HEK293 (cell line): ENCODE data around the gene ALMS1.

Source experiments
- ATF2 ChIP-seq: fragments of 450-650 bp; formaldehyde crosslinking; IDR thresholded peaks from 2 replicates; pipeline ENCODE4 v1.5.1; 2016; ENCODE audit warnings: missing biosample characterization, missing genetic modification characterization, low read depth
- GLIS1 ChIP-seq: fragments of 450-650 bp; formaldehyde crosslinking; IDR thresholded peaks from 2 replicates; pipeline ENCODE4 v1.5.1; 2016; ENCODE audit warnings: missing biosample characterization, missing genetic modification characterization
- KLF10 ChIP-seq: fragments of 450-650 bp; IDR thresholded peaks from 2 replicates; pipeline ENCODE4 v1.5.1; 2018; ENCODE audit warnings: missing biosample characterization, mild to moderate bottlenecking, missing genetic modification characterization
- OVOL3 ChIP-seq: fragments of 450-650 bp; formaldehyde crosslinking; IDR thresholded peaks from 2 replicates; pipeline ENCODE4 v1.5.1; 2016; ENCODE audit warnings: missing biosample characterization, missing genetic modification characterization
- PRDM1 ChIP-seq: fragments of 450-650 bp; formaldehyde crosslinking; IDR thresholded peaks from 2 replicates; pipeline ENCODE4; 2016; ENCODE audit warnings: missing biosample characterization, missing genetic modification characterization
- PRDM10 ChIP-seq: fragments of 450-650 bp; formaldehyde crosslinking; IDR thresholded peaks from 2 replicates; pipeline ENCODE4 v1.5.1; 2016; ENCODE audit warnings: missing biosample characterization, missing genetic modification characterization
- SCRT1 ChIP-seq: fragments of 450-650 bp; formaldehyde crosslinking; IDR thresholded peaks from 2 replicates; pipeline ENCODE4 v1.5.1; 2016; ENCODE audit warnings: missing biosample characterization, missing genetic modification characterization, borderline replicate concordance
- ZBTB21 ChIP-seq: fragments of 450-650 bp; formaldehyde crosslinking; IDR thresholded peaks from 2 replicates; pipeline ENCODE4 v1.5.1; 2017; ENCODE audit warnings: missing biosample characterization, missing genetic modification characterization
- ZBTB26 ChIP-seq: fragments of 450-650 bp; formaldehyde crosslinking; optimal IDR thresholded peaks from 2 replicates; pipeline ENCODE3; 2016; ENCODE audit warnings: missing biosample characterization, mild to moderate bottlenecking, missing genetic modification characterization
- ZBTB6 ChIP-seq: fragments of 450-650 bp; formaldehyde crosslinking; IDR thresholded peaks from 2 replicates; pipeline ENCODE4 v1.5.1; 2017; ENCODE audit warnings: missing biosample characterization, missing genetic modification characterization
- ZFP69B ChIP-seq: fragments of 450-650 bp; formaldehyde crosslinking; IDR thresholded peaks from 2 replicates; pipeline ENCODE4 v1.5.1; 2016; ENCODE audit warnings: missing biosample characterization, missing genetic modification characterization
- ZIC2 ChIP-seq: fragments of 450-650 bp; formaldehyde crosslinking; IDR thresholded peaks from 2 replicates; pipeline ENCODE4 v1.5.1; 2016; ENCODE audit warnings: missing biosample characterization, missing genetic modification characterization
- ZNF311 ChIP-seq: fragments of 450-650 bp; formaldehyde crosslinking; IDR thresholded peaks from 2 replicates; pipeline ENCODE4 v1.5.1; 2017; ENCODE audit warnings: missing biosample characterization, missing genetic modification characterization, borderline replicate concordance
- ZNF335 ChIP-seq: fragments of 450-650 bp; formaldehyde crosslinking; conservative IDR thresholded peaks from 2 replicates; pipeline ENCODE4 v1.5.1; 2016; ENCODE audit warnings: missing biosample characterization, missing genetic modification characterization
- ZNF426 ChIP-seq: fragments of 450-650 bp; formaldehyde crosslinking; IDR thresholded peaks from 2 replicates; pipeline ENCODE4 v1.5.1; 2017; ENCODE audit warnings: missing biosample characterization, missing genetic modification characterization, mild to moderate bottlenecking, inconsistent platforms, moderate library complexity
- ZNF510 ChIP-seq: fragments of 450-650 bp; formaldehyde crosslinking; IDR thresholded peaks from 2 replicates; pipeline ENCODE4 v1.5.1; 2018; ENCODE audit warnings: mild to moderate bottlenecking, missing genetic modification characterization, missing biosample characterization; ENCODE audit not compliant: insufficient replicate concordance
- ZNF629 ChIP-seq: fragments of 450-650 bp; formaldehyde crosslinking; IDR thresholded peaks from 2 replicates; pipeline ENCODE4 v1.5.1; 2017; ENCODE audit warnings: missing biosample characterization, missing genetic modification characterization
- ZNF791 ChIP-seq: fragments of 450-650 bp; formaldehyde crosslinking; IDR thresholded peaks from 2 replicates; pipeline ENCODE4 v1.5.1; 2016; ENCODE audit warnings: missing biosample characterization, missing genetic modification characterization
- ZXDB ChIP-seq: fragments of 450-650 bp; formaldehyde crosslinking; IDR thresholded peaks from 2 replicates; pipeline ENCODE4 v1.5.1; 2016; ENCODE audit warnings: missing biosample characterization, missing genetic modification characterization
- TF ChIP-seq, protein P1 (sequence below): fragments of 450-650 bp; formaldehyde crosslinking; IDR thresholded peaks from 2 replicates; pipeline ENCODE4 v1.5.1; 2016; ENCODE audit warnings: missing biosample characterization, missing genetic modification characterization, low read depth
- TF ChIP-seq, protein P2 (sequence below): fragments of 450-650 bp; formaldehyde crosslinking; IDR thresholded peaks from 2 replicates; pipeline ENCODE4 v1.5.1; 2017; ENCODE audit warnings: missing biosample characterization, missing genetic modification characterization
- TF ChIP-seq, protein P3 (sequence below): fragments of 450-650 bp; formaldehyde crosslinking; IDR thresholded peaks from 2 replicates; pipeline ENCODE4 v1.5.1; 2017; ENCODE audit warnings: missing biosample characterization, missing genetic modification characterization

The ALMS1 gene

DNA sequence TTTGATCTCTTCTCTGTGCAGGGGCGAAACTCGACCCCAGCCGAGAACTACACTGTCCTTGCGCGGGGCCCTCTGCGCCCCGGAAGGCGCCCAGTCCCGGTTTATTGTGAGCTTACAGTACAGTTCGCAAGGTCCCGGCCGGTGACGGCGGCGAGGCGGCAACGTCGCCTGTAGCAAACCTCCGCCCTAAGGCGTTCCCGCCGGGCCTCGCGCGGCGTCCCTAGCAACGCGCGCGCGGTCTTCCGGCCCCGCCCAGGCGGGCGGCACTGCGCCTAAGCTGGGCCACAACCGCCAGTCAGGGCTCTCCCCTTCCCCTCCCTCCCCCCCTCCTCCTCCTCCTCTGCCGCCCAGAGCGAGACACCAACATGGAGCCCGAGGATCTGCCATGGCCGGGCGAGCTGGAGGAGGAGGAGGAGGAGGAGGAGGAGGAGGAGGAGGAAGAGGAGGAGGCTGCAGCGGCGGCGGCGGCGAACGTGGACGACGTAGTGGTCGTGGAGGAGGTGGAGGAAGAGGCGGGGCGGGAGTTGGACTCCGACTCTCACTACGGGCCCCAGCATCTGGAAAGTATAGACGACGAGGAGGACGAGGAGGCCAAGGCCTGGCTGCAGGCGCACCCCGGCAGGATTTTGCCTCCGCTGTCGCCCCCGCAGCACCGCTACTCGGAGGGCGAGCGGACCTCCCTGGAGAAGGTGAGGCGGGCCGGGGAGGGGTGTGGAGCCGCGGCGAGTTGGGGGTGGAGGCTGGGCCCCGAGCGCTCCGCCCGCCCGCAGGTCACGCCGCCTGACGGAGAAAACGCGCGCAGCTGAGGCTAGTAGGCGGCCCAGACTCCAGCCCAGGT is at the start of gene ALMS1 (continued):
- TF ChIP-seq PRDM10 (no peak), ZNF510 (tag by site-specific recombination) (no peak), ZBTB6 (tag by site-specific recombination) (0 out of 2 replicates have a peak, but pooled peaks have one; percentile 15), KLF10 (tag by site-specific recombination) (no peak), ZNF426 (no peak), ATF2 (tag by site-specific recombination) (no peak), ZNF791 (tag by site-specific recombination) (peak; percentile 37; the same call in 1 of the 2 replicates), ZNF335 (tag by site-specific recombination) (peak; percentile 73), OVOL3 (tag by site-specific recombination) (no peak), ZFP69B (peak; percentile 38; the same call in 1 of the 2 replicates), PRDM1 (tag by site-specific recombination) (no peak), ZNF629 (tag by site-specific recombination) (peak; percentile 4; the same call in 1 of the 2 replicates), ZIC2 (tag by site-specific recombination) (no peak), GLIS1 (tag by site-specific recombination) (peak; percentile 62), ZBTB26 (tag by site-specific recombination) (peak; percentile 82), ZXDB (tag by site-specific recombination) (no peak; the same call in 1 of the 2 replicates), SCRT1 (no peak), ZBTB21 (tag by site-specific recombination) (no peak), ZNF311 (tag by site-specific recombination) (no peak)
- TF ChIP-seq, protein P1, sequence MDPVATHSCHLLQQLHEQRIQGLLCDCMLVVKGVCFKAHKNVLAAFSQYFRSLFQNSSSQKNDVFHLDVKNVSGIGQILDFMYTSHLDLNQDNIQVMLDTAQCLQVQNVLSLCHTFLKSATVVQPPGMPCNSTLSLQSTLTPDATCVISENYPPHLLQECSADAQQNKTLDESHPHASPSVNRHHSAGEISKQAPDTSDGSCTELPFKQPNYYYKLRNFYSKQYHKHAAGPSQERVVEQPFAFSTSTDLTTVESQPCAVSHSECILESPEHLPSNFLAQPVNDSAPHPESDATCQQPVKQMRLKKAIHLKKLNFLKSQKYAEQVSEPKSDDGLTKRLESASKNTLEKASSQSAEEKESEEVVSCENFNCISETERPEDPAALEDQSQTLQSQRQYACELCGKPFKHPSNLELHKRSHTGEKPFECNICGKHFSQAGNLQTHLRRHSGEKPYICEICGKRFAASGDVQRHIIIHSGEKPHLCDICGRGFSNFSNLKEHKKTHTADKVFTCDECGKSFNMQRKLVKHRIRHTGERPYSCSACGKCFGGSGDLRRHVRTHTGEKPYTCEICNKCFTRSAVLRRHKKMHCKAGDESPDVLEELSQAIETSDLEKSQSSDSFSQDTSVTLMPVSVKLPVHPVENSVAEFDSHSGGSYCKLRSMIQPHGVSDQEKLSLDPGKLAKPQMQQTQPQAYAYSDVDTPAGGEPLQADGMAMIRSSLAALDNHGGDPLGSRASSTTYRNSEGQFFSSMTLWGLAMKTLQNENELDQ (tag by site-specific recombination) = no peak
- TF ChIP-seq, protein P2, sequence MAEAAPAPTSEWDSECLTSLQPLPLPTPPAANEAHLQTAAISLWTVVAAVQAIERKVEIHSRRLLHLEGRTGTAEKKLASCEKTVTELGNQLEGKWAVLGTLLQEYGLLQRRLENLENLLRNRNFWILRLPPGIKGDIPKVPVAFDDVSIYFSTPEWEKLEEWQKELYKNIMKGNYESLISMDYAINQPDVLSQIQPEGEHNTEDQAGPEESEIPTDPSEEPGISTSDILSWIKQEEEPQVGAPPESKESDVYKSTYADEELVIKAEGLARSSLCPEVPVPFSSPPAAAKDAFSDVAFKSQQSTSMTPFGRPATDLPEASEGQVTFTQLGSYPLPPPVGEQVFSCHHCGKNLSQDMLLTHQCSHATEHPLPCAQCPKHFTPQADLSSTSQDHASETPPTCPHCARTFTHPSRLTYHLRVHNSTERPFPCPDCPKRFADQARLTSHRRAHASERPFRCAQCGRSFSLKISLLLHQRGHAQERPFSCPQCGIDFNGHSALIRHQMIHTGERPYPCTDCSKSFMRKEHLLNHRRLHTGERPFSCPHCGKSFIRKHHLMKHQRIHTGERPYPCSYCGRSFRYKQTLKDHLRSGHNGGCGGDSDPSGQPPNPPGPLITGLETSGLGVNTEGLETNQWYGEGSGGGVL (tag by site-specific recombination) = peak; percentile 78
- TF ChIP-seq, protein P3, sequence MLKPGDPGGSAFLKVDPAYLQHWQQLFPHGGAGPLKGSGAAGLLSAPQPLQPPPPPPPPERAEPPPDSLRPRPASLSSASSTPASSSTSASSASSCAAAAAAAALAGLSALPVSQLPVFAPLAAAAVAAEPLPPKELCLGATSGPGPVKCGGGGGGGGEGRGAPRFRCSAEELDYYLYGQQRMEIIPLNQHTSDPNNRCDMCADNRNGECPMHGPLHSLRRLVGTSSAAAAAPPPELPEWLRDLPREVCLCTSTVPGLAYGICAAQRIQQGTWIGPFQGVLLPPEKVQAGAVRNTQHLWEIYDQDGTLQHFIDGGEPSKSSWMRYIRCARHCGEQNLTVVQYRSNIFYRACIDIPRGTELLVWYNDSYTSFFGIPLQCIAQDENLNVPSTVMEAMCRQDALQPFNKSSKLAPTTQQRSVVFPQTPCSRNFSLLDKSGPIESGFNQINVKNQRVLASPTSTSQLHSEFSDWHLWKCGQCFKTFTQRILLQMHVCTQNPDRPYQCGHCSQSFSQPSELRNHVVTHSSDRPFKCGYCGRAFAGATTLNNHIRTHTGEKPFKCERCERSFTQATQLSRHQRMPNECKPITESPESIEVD (tag by site-specific recombination) = no peak
